GM23338 (cell line): ENCODE data around the gene LAT. TPM values are rescaled to one million over a fixed set of nuclear protein-coding genes. Genes with fewer than 3 reads are reported as not detected.
A peak's percentile ranks its signal among the peaks of the same experiment; 100 is the strongest.

Source experiments
- ATAC-seq: fragments of 200-7000 bp; cut with Tn5 transposase; 3 replicates; pipeline ENCODE4 v1.9.1; 2020
- DNase-seq: peaks from one replicate; pipeline ENCODE4 v3.0.0-alpha.2; 2015; ENCODE audit warnings: low spot score
- H2AFZ ChIP-seq: fragments of 200-600 bp; sonication (generic); 2 replicates; pipeline ENCODE4 v1.8.0; 2016; ENCODE audit warnings: antibody characterized with exemption, mild to moderate bottlenecking, moderate library complexity
- H3F3A ChIP-seq: fragments of 200-600 bp; sonication (generic); replicated peaks from 2 replicates; pipeline ENCODE4 v1.8.0; 2017; ENCODE audit warnings: antibody characterized with exemption, mixed run types, low read depth
- H3K27ac ChIP-seq: fragments of 200-600 bp; sonication (generic); 2 replicates; pipeline ENCODE4 v1.6.1; 2016; ENCODE audit warnings: low read depth
- H3K27me3 ChIP-seq: fragments of 200-600 bp; sonication (generic); 2 replicates; pipeline ENCODE4 v1.8.0; 2016; ENCODE audit warnings: mild to moderate bottlenecking, mixed run types, moderate library complexity; ENCODE audit not compliant: insufficient read depth
- H3K36me3 ChIP-seq: fragments of 200-600 bp; sonication (generic); 2 replicates; pipeline ENCODE4 v1.8.0; 2016; ENCODE audit warnings: mild to moderate bottlenecking; ENCODE audit not compliant: insufficient read depth
- H3K4me1 ChIP-seq: fragments of 200-600 bp; sonication (generic); 2 replicates; pipeline ENCODE4 v1.8.0; 2016; ENCODE audit warnings: mild to moderate bottlenecking, moderate library complexity; ENCODE audit not compliant: insufficient read depth
- H3K4me2 ChIP-seq: fragments of 200-600 bp; sonication (generic); 2 replicates; pipeline ENCODE4 v1.7.1; 2017; ENCODE audit warnings: mixed run types
- H3K4me3 ChIP-seq: fragments of 200-600 bp; sonication (generic); 2 replicates; pipeline ENCODE4 v1.6.1; 2016; ENCODE audit warnings: mixed run types
- H3K79me2 ChIP-seq: fragments of 200-600 bp; sonication (generic); replicated peaks from 2 replicates; pipeline ENCODE4 v1.8.0; 2017; ENCODE audit warnings: mild to moderate bottlenecking; ENCODE audit not compliant: insufficient read depth
- H3K9me2 ChIP-seq: fragments of 200-600 bp; sonication (generic); 2 replicates; pipeline ENCODE4 v1.8.0; 2017; ENCODE audit not compliant: insufficient read depth
- H4K20me1 ChIP-seq: fragments of 200-600 bp; sonication (generic); replicated peaks from 2 replicates; pipeline ENCODE4 v1.8.0; 2017; ENCODE audit warnings: mild to moderate bottlenecking; ENCODE audit not compliant: insufficient read depth
- H3K27ac Mint-ChIP-seq: 2 replicates; pipeline ENCODE4 v1.8.0; 2020; ENCODE audit warnings: inconsistent platforms, mild to moderate bottlenecking, moderate library complexity, mixed read lengths
- H3K27me3 Mint-ChIP-seq: 3 replicates; pipeline ENCODE4 v1.8.0; 2022; ENCODE audit warnings: low read depth, mild to moderate bottlenecking, moderate library complexity, mixed read lengths, inconsistent platforms; ENCODE audit not compliant: insufficient read depth, poor library complexity
- H3K36me3 Mint-ChIP-seq: 3 replicates; pipeline ENCODE4 v1.8.0; 2021; ENCODE audit warnings: low read depth, mild to moderate bottlenecking, inconsistent platforms, moderate library complexity, mixed read lengths
- H3K4me1 Mint-ChIP-seq: 3 replicates; pipeline ENCODE4 v1.8.0; 2020; ENCODE audit warnings: mild to moderate bottlenecking, inconsistent platforms, mixed read lengths
- H3K4me3 Mint-ChIP-seq: 3 replicates; pipeline ENCODE4 v1.8.0; 2021; ENCODE audit warnings: moderate library complexity, mild to moderate bottlenecking, inconsistent platforms, mixed read lengths
- H3K9me3 Mint-ChIP-seq: 3 replicates; pipeline ENCODE4 v1.8.0; 2020; ENCODE audit warnings: moderate library complexity, mild to moderate bottlenecking, inconsistent platforms, mixed read lengths
- EZH2phosphoT487 ChIP-seq: fragments of 200-600 bp; sonication (generic); IDR thresholded peaks from one replicate; pipeline ENCODE4 v1.8.1; 2018; ENCODE audit warnings: antibody characterized with exemption; ENCODE audit not compliant: unreplicated experiment
- NANOG ChIP-seq: IDR thresholded peaks from 2 replicates; pipeline ENCODE4 v1.6.1; 2016; ENCODE audit warnings: antibody characterized with exemption, borderline replicate concordance
- POLR2AphosphoS5 ChIP-seq: IDR thresholded peaks from 2 replicates; pipeline ENCODE4 v1.6.1; 2016; ENCODE audit warnings: antibody characterized with exemption, low read depth
- ZNF114 ChIP-seq: fragments of 250-450 bp; sonication (Bioruptor Pico); IDR thresholded peaks from 2 replicates; pipeline ENCODE4 v1.5.0; 2020; ENCODE audit warnings: mild to moderate bottlenecking, moderate library complexity
- ZNF462 ChIP-seq: fragments of 250-450 bp; sonication (Bioruptor Pico); IDR thresholded peaks from 2 replicates; pipeline ENCODE4 v1.5.0; 2020; ENCODE audit warnings: mild to moderate bottlenecking, moderate library complexity
- polyA plus RNA-seq: library from polyadenylated mRNA; unstranded; fragments of >200 nt; fragmentation: Nextera tagmentation; extraction: Ambion mirVana; gene quantifications from 2 replicates; pipeline ENCODE4 v1.2.1, GENCODE V29; 2016
- total RNA-seq: library from RNA; depleted of rRNA; stranded (reverse); fragments of >200 nt; shearing (Covaris generic); gene quantifications from 2 replicates; pipeline ENCODE4 v1.2.3, GENCODE V29; 2014

The LAT gene
- total and polyA plus RNA-seq, 2 experiments from 2014 or later, result 2.2 to 2.4 TPM

DNA sequence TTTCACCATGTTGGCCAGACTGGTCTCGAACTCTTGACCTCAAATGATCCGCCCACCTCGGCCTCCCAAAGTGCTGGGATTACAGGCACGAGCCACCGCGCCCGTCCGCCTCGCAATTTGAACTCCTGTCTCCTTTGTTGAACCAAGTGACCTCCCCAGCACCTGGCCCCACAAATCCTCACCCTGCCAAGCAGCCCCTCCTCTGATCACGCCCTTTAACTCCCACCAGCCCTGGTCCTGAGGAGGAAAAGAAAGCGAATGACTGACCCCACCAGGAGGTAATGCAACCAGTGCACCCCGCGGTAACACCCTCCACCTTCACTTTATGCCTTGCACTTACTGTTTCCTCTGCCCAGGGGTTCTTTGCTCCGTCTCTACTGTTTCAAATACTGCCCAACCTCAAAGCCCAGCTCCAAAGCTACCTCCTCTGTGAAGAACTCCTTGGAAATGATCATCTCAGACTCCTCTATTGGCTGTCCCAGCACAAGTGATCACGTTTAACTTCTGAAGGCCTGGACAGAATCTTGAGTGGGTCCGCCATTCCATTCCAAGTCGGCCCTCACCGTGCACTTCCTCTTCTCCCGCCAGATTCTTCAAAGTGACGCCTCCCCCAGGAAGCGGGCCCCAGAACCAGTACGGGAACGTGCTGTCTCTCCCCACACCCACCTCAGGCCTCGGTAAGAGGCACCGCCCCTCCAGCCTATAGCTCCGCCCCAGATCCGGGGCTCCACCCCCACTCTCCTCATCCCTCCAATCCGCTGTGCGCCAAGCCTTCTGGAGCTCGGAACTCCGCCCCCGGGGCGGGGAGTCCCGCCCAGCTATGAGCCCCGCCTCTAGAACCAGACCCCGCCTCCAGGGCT, 48.7 kb upstream of the LAT start:
- H3K4me1 Mint-ChIP-seq, result peaks cover 4% of the 10 kb centered on the region; the same call in 2 of the 3 replicates

GRCh38 chr16:28936784-28937155, 48.1 kb upstream of the LAT start:
- no peak for DNase-seq
- Histone ChIP-seq H4K20me1 (no peaks in the 10 kb centered on the region), H2AFZ (peak overlapping the region; percentile 92), H3K4me1 (peaks cover 2% of the 10 kb centered on the region; the same call in 1 of the 2 replicates), H3K4me2 (0 out of 2 replicates have a peak overlapping the region, but pooled peaks have one; percentile 52), H3K36me3 (no peaks in the 10 kb centered on the region), H3K27ac (no peak overlapping the region), H3K4me3 (no peak overlapping the region), H3K9me2 (no peaks in the 10 kb centered on the region), H3K79me2 (no peaks in the 10 kb centered on the region), H3F3A (no peaks in the 10 kb centered on the region), H3K27me3 (no peaks in the 10 kb centered on the region)
- no peaks in the 10 kb centered on the region for H3K36me3 Mint-ChIP-seq
- H3K27me3 Mint-ChIP-seq, result peaks cover 20% of the 10 kb centered on the region
- no peak for TF ChIP-seq NANOG
- TF ChIP-seq EZH2phosphoT487, result no peak
- no peak for TF ChIP-seq ZNF114 (CRISPR knock-in tag)
- TF ChIP-seq ZNF462 (CRISPR knock-in tag), result no peak
- H3K27ac Mint-ChIP-seq, result no peak overlapping the region
- H3K4me1 Mint-ChIP-seq, result peaks cover 4% of the 10 kb centered on the region; the same call in 2 of the 3 replicates
- ATAC-seq, result no peak
- no peaks in the 10 kb centered on the region for H3K9me3 Mint-ChIP-seq
- H3K4me3 Mint-ChIP-seq, result no peak overlapping the region

More for the DNA sequence above, 48.7 kb upstream of the LAT start:
- no peak overlapping the region for H3K27ac ChIP-seq
- DNase-seq (peak; percentile 96), ATAC-seq (peak; percentile 97)
- no peak overlapping the region for H3K27ac Mint-ChIP-seq
- H3K27me3 Mint-ChIP-seq, result peaks cover 23% of the 10 kb centered on the region
- peak overlapping the region; percentile 35; the same call in 2 of the 3 replicates for H3K4me3 Mint-ChIP-seq
- H3K27me3 ChIP-seq, result no peaks in the 10 kb centered on the region
- H2AFZ ChIP-seq, result peak overlapping the region; percentile 87
- no peaks in the 10 kb centered on the region for H3K9me3 Mint-ChIP-seq
- H3K36me3 Mint-ChIP-seq, result no peaks in the 10 kb centered on the region
- H3K4me1 ChIP-seq, result peaks cover 2% of the 10 kb centered on the region; the same call in 1 of the 2 replicates
- H3K4me2 ChIP-seq, result peak overlapping the region; percentile 79
- peak overlapping the region; percentile 51 for H3K4me3 ChIP-seq
- H3K79me2 ChIP-seq, result no peaks in the 10 kb centered on the region
- TF ChIP-seq EZH2phosphoT487 (no peak), POLR2AphosphoS5 (peak; percentile 40; the same call in 1 of the 2 replicates)
- H3K36me3 ChIP-seq, result no peaks in the 10 kb centered on the region
- H3K9me2 ChIP-seq, result no peaks in the 10 kb centered on the region
- H3F3A ChIP-seq, result no peaks in the 10 kb centered on the region
- H4K20me1 ChIP-seq, result no peaks in the 10 kb centered on the region
